Epithelial cell of esophagus (primary cell): ENCODE measurements around the gene GTPBP1.

Experiments used
- DNase-seq: peaks from one replicate; pipeline ENCODE4 v3.0.0; 2010; ENCODE audit warnings: low read depth
- H3K4me3 ChIP-seq: 2 replicates; pipeline ENCODE4 v1.5.1; 2011; ENCODE audit warnings: mild to moderate bottlenecking, low read length, control low read depth
- TF ChIP-seq, protein P1 (sequence below): IDR thresholded peaks from 2 replicates; pipeline ENCODE4 v1.5.1; 2011; ENCODE audit warnings: low read depth, mild to moderate bottlenecking, low read length, control low read depth, inconsistent platforms; ENCODE audit not compliant: insufficient read depth; ENCODE audit errors: missing control alignments

Gene GTPBP1

DNA sequence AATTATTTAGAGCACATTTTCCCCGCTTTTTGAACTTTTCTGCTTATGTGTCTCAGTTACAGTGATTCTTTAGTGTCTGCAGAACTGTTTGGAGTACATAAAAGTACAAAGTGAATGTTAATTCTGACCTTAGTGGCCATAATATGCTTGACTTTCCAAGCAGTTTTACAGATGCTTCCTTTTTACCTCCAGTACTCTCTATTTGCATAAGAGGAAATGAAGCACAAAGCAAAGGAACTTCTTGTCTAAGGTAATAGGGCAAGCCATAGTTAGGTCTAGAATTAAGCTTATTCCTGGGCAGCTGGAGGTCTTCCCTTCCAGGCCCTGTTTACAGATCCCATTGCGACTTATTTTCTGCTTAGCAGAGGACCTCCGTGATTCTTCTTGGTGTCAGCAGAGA is 3.6 kb downstream of the GTPBP1 start:
- H3K4me3 ChIP-seq, result no peak overlapping the region
- DNase-seq, result no peak
- TF ChIP-seq, protein P1, sequence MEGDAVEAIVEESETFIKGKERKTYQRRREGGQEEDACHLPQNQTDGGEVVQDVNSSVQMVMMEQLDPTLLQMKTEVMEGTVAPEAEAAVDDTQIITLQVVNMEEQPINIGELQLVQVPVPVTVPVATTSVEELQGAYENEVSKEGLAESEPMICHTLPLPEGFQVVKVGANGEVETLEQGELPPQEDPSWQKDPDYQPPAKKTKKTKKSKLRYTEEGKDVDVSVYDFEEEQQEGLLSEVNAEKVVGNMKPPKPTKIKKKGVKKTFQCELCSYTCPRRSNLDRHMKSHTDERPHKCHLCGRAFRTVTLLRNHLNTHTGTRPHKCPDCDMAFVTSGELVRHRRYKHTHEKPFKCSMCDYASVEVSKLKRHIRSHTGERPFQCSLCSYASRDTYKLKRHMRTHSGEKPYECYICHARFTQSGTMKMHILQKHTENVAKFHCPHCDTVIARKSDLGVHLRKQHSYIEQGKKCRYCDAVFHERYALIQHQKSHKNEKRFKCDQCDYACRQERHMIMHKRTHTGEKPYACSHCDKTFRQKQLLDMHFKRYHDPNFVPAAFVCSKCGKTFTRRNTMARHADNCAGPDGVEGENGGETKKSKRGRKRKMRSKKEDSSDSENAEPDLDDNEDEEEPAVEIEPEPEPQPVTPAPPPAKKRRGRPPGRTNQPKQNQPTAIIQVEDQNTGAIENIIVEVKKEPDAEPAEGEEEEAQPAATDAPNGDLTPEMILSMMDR, result no peak

DNA sequence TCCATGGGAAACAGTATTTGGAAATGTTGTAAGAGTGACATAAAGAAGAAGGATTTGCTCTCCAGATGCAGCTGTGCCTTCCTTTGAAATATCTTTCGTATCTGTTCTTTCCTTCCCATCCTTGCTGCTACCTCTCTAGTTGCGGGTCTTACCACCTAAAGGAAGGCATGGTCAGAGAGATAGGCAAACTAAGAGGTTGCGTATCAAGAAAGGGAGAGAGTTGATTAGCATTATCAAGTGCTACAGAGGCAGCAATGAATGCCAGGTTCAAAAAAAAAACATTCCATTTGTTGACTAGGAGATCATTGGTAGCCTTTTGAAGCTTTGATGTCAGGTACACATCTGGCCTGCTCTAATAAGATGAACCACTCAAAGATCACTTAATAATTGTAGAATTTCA is 4.6 kb downstream of the GTPBP1 start:
- DNase-seq, result no peak
- TF ChIP-seq, protein P1, result no peak
- H3K4me3 ChIP-seq, result no peak overlapping the region

DNA sequence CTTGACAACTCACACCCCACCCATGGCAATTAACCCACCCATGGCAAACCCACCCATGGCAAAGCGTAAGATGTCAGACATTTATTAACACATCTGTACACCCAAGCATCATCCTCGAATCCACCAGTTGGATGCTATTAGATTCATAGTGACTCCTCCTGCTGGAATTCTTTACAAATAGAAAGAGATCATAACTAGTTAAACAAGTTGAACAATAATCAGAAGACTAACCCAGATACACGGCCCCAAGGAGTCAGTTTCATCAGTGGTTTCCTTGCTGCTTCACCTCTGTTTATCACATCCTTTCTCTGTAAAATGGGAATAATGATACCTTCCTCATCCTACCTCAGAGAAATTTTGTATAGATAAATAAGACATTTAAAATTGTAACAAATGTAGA is 5.1 kb downstream of the GTPBP1 start:
- TF ChIP-seq, protein P1, result no peak
- H3K4me3 ChIP-seq, result no peak overlapping the region
- peak; percentile 74 for DNase-seq

DNA sequence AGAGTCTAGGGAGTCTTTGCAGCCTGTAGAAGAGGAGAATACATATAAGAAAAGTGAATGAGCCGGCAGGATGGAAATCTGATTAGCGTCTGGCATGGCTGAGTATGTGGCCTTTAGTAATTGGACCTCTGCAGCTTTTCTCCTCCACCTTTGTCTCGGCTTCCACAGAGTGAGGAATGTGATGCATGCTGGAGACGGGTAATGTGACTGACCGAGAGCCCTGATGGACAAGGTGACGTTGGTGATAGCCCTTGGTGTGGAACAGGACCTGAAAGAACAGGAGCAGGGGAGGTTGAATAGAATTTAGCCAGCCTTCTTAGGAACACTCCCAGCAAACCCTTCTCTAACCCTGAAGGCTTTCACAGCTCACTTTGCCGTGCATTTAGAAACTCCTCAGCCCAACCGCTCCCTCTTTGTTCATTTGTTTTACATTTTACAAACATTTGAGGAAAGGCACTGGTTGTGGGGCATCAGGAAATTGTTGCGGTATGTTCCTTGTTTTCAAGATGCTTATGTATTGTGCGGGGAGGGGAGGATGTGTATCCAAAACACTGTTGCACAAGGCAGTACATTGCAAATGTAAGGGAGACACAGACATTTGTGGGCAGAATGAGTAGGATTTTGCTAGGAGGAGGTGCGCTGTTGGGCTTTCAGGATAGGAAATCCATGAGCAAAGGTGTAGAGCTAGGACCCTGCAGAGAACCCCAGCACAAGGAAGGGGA is 6.9 kb downstream of the GTPBP1 start:
- DNase-seq, result no peak
- TF ChIP-seq, protein P1, result no peak

DNA sequence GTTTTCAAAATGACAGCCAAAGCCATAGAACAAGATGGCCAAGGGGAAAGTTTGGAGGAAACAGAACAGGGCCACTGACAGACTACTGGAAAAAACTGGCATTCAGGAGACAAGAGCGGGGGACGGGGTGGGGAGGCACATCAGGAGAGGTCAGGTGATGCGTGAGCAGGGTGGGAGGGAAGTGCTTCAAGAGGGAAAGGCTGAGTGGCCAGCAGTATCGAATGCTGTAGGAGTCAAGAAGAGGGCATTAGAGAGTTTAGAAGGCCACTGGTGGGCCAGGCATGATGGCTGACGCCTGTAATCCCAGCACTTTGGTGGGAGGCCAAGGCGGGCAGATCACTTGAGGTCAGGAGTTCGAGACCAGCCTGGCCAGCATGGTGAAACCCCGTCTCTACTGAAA is 8.2 kb downstream of the GTPBP1 start:
- TF ChIP-seq, protein P1, result no peak
- H3K4me3 ChIP-seq, result no peak overlapping the region
- no peak for DNase-seq

More for the DNA sequence above, 6.9 kb downstream of the GTPBP1 start:
- no peak overlapping the region for H3K4me3 ChIP-seq

- DNase-seq, result no peak
- H3K4me3 ChIP-seq, result no peak overlapping the region
- TF ChIP-seq, protein P1, result no peak
Observed at GRCh38 chr22:38715176-38715764, 9.5 kb downstream of the GTPBP1 start.

GRCh38 chr22:38715852-38716251 is 10.1 kb downstream of the GTPBP1 start:
- TF ChIP-seq, protein P1, result no peak
- no peak for DNase-seq
- no peak overlapping the region for H3K4me3 ChIP-seq
